GM19238 (cell line): ENCODE data around the gene PRLR.
"Not testable (repeated sequence)": the region's sequence is repeated elsewhere in the genome, so short reads cannot be mapped to it uniquely, and the experiment has no call there.

Experiments
- DNase-seq: peaks from one replicate; pipeline ENCODE4 v3.0.0; 2011; ENCODE audit warnings: low spot score; ENCODE audit not compliant: insufficient read length

Gene PRLR

GRCh38 chr5:35129921-35130485, 100.3 kb downstream of the PRLR start:
- no peak for DNase-seq

- DNase-seq, result no peak
These were observed 101.0 kb downstream of the PRLR start for GRCh38 chr5:35129276-35129675.

- no peak for DNase-seq
These were observed 103.3 kb downstream of the PRLR start for GRCh38 chr5:35127006-35127405.

GRCh38 chr5:35125746-35126145, 104.5 kb downstream of the PRLR start:
- no peak for DNase-seq

GRCh38 chr5:35124932-35125331, 105.4 kb downstream of the PRLR start:
- DNase-seq, result no peak

GRCh38 chr5:35122819-35123218, 107.5 kb downstream of the PRLR start:
- no peak for DNase-seq

- no peak for DNase-seq
These were observed 109.6 kb downstream of the PRLR start for GRCh38 chr5:35120715-35121114.

- DNase-seq, result no peak
These were observed 112.3 kb downstream of the PRLR start for GRCh38 chr5:35117967-35118366.

- no peak for DNase-seq
These were observed 114.4 kb downstream of the PRLR start for GRCh38 chr5:35115920-35116319.

- DNase-seq, result no peak
These were observed 115.6 kb downstream of the PRLR start for GRCh38 chr5:35114698-35115097.

GRCh38 chr5:35112300-35112699, 118.0 kb downstream of the PRLR start:
- DNase-seq, result no peak

- not testable (repeated sequence) for DNase-seq
These were observed 125.7 kb downstream of the PRLR start for GRCh38 chr5:35104550-35104949.

GRCh38 chr5:35103637-35104299, 126.5 kb downstream of the PRLR start:
- DNase-seq, result no peak

GRCh38 chr5:35101720-35102119, 128.6 kb downstream of the PRLR start:
- DNase-seq, result not testable (repeated sequence)

GRCh38 chr5:35101016-35101415, 129.3 kb downstream of the PRLR start:
- DNase-seq, result no peak

- no peak for DNase-seq
These were observed 132.1 kb downstream of the PRLR start for GRCh38 chr5:35098214-35098613.

- DNase-seq, result no peak
These were observed 133.4 kb downstream of the PRLR start for GRCh38 chr5:35096932-35097331.

GRCh38 chr5:35096216-35096615, 134.1 kb downstream of the PRLR start:
- DNase-seq, result no peak

- no peak for DNase-seq
These were observed 134.9 kb downstream of the PRLR start for GRCh38 chr5:35095366-35095765.

- no peak for DNase-seq
These were observed 135.3 kb downstream of the PRLR start for GRCh38 chr5:35094948-35095347.

- DNase-seq, result no peak
These were observed 137.6 kb downstream of the PRLR start for GRCh38 chr5:35092703-35093102.

GRCh38 chr5:35091704-35092103, 138.6 kb downstream of the PRLR start:
- DNase-seq, result no peak
